Fibroblast of mammary gland (primary cell): Measurements from ENCODE around the gene SLC25A36.
A peak's percentile ranks its signal among the peaks of the same experiment; 100 is the strongest.

Experiments used
- DNase-seq: peaks from one replicate; pipeline ENCODE4 v3.0.0-alpha.2; 2010; ENCODE audit warnings: low read depth
- H3K4me3 ChIP-seq: 2 replicates; pipeline ENCODE4 v1.5.1; 2011; ENCODE audit warnings: low read depth, mild to moderate bottlenecking, low read length, moderate library complexity; ENCODE audit not compliant: control insufficient read depth
- CTCF ChIP-seq: conservative IDR thresholded peaks from 2 replicates; pipeline ENCODE4 v1.5.1; 2011; ENCODE audit warnings: low read depth, low read length, inconsistent platforms; ENCODE audit not compliant: control insufficient read depth, insufficient read depth

SLC25A36 gene

GRCh38 chr3:141020143-141020830 is 78.7 kb downstream of the SLC25A36 start:
- peak; percentile 10 for DNase-seq
- H3K4me3 ChIP-seq = no peak overlapping the region
- no peak for TF ChIP-seq CTCF

- no peak for TF ChIP-seq CTCF
- DNase-seq = no peak
- H3K4me3 ChIP-seq = no peak overlapping the region
Observed at GRCh38 chr3:141021261-141021660, 79.6 kb downstream of the SLC25A36 start.
